Endothelial cell of umbilical vein (primary cell): ENCODE measurements around the gene CLN6. TPM values are rescaled to one million over a fixed set of nuclear protein-coding genes. Genes with fewer than 3 reads are reported as not detected.

Experiments used
- BruUV-seq: library from RNA; stranded (reverse); fragments of 400-500 nt; replicated peaks from 2 replicates; lab custom pipeline; 2021; lab: Mats Ljungman, UMichigan
- CTCF ChIA-PET: fragments of 300-600, 350-600 bp; sonication (Branson Sonifier 250); formaldehyde crosslinking; loops from one replicate; lab custom pipeline; 2021; ENCODE audit warnings: antibody characterized with exemption, inconsistent platforms; lab: Charles Lee
- POLR2A ChIA-PET: fragments of 300-600, 350-600 bp; sonication (Branson Sonifier 250); formaldehyde crosslinking; loops from one replicate; lab custom pipeline; 2021; ENCODE audit warnings: antibody characterized with exemption, inconsistent platforms; lab: Charles Lee
- DNase-seq: peaks from one replicate; pipeline ENCODE4 v3.0.0-alpha.2; 2011; ENCODE audit warnings: low read depth, low spot score
- FAIRE-seq: peaks from 2 replicates; lab custom pipeline; 2011; peaks lifted over from hg19 to GRCh38; lab: Jason Lieb, UNC
- H2AFZ ChIP-seq: 2 replicates; pipeline ENCODE4 v1.6.0; 2012; ENCODE audit warnings: low read depth, low read length, control low read depth, inconsistent platforms
- H3K27ac ChIP-seq: 2 replicates; pipeline ENCODE4 v1.5.1; 2011; ENCODE audit warnings: low read depth, mild to moderate bottlenecking, control low read depth, low read length, moderate library complexity; ENCODE audit not compliant: insufficient read depth
- H3K27me3 ChIP-seq, 2 experiments: 2 replicates each; pipeline versions ENCODE4 v1.6.0 to v1.6.1; 2011; ENCODE audit warnings: low read length in 2 of 2, mixed read lengths in 1 of 2; ENCODE audit not compliant: control insufficient read depth in 2 of 2, insufficient read depth in 2 of 2
- H3K36me3 ChIP-seq, 2 experiments: 2 replicates in 1 of 2; 3 replicates in 1 of 2; pipeline ENCODE4 v1.5.1; 2011; ENCODE audit warnings: low read length in 2 of 2, mild to moderate bottlenecking in 1 of 2, moderate library complexity in 1 of 2; ENCODE audit not compliant: control insufficient read depth in 2 of 2, insufficient read depth in 2 of 2; ENCODE audit errors: extremely low read depth in 1 of 2
- H3K4me1 ChIP-seq: 3 replicates; pipeline ENCODE4 v1.5.1; 2011; ENCODE audit warnings: mild to moderate bottlenecking, low read length; ENCODE audit not compliant: control insufficient read depth, insufficient read depth; ENCODE audit errors: extremely low read depth
- H3K4me2 ChIP-seq: 2 replicates; pipeline ENCODE4 v1.6.1; 2011; ENCODE audit warnings: low read length, control low read depth, mixed read lengths; ENCODE audit not compliant: insufficient read depth
- H3K4me3 ChIP-seq, 3 experiments: fragments of 200-600 bp in 1 of 3; sonication (generic), shearing (Covaris generic) in 1 of 3; replicated peaks in 1 of 3; 2 replicates each; pipeline ENCODE4 v1.5.1; 2011 to 2016; ENCODE audit warnings: control low read depth in 3 of 3, low read length in 3 of 3, mild to moderate bottlenecking in 2 of 3, inconsistent platforms in 1 of 3, low read depth in 1 of 3, moderate library complexity in 1 of 3; ENCODE audit not compliant: insufficient read depth in 1 of 3
- H3K79me2 ChIP-seq: 2 replicates; pipeline ENCODE4 v1.6.0; 2012; ENCODE audit warnings: low read length, inconsistent platforms; ENCODE audit not compliant: control insufficient read depth, insufficient read depth
- H3K9ac ChIP-seq: replicated peaks from 2 replicates; pipeline ENCODE3; 2011; ENCODE audit warnings: low read length, control low read depth; ENCODE audit not compliant: insufficient read depth; ENCODE audit errors: extremely low read depth
- H3K9me1 ChIP-seq: replicated peaks from 3 replicates; pipeline ENCODE4 v1.6.0; 2011; ENCODE audit warnings: mild to moderate bottlenecking, low read length; ENCODE audit not compliant: control insufficient read depth, insufficient read depth; ENCODE audit errors: extremely low read depth
- H3K9me3 ChIP-seq: replicated peaks from 2 replicates; pipeline ENCODE4 v1.5.1; 2012; ENCODE audit warnings: low read length, inconsistent platforms; ENCODE audit not compliant: control insufficient read depth, insufficient read depth
- H4K20me1 ChIP-seq: replicated peaks from 2 replicates; pipeline ENCODE3; 2011; ENCODE audit warnings: mild to moderate bottlenecking, low read length; ENCODE audit not compliant: control insufficient read depth, insufficient read depth; ENCODE audit errors: extremely low read depth
- EZH2 ChIP-seq: IDR thresholded peaks from 2 replicates; pipeline ENCODE4 v1.6.1; 2012; ENCODE audit warnings: borderline replicate concordance, low read depth, mild to moderate bottlenecking, moderate library complexity, low read length, inconsistent platforms; ENCODE audit not compliant: severe bottlenecking
- FOS ChIP-seq: IDR thresholded peaks from 2 replicates; pipeline ENCODE4 v1.6.1; 2011; ENCODE audit warnings: mild to moderate bottlenecking, low read length, moderate library complexity, borderline replicate concordance; ENCODE audit not compliant: insufficient read depth
- GATA2 ChIP-seq: IDR thresholded peaks from 2 replicates; pipeline ENCODE4 v1.7.0; 2011; ENCODE audit warnings: low read depth, mild to moderate bottlenecking, moderate library complexity, mixed read lengths, low read length; ENCODE audit not compliant: insufficient read length, insufficient read depth
- JUN ChIP-seq: IDR thresholded peaks from 2 replicates; pipeline ENCODE4 v1.6.1; 2011; ENCODE audit warnings: borderline replicate concordance, low read depth; ENCODE audit not compliant: insufficient read length, insufficient read depth
- MYC ChIP-seq: IDR thresholded peaks from one replicate; pipeline ENCODE4 v1.6.1; 2011; ENCODE audit warnings: mild to moderate bottlenecking, low read depth, low read length
- POLR2A ChIP-seq: IDR thresholded peaks from 2 replicates; pipeline ENCODE4 v1.6.1; 2012; ENCODE audit warnings: low read depth, mild to moderate bottlenecking, control low read depth, low read length
- POLR2AphosphoS5 ChIP-seq: IDR thresholded peaks from 2 replicates; pipeline ENCODE4 v1.6.1; 2012; ENCODE audit warnings: low read depth, mild to moderate bottlenecking, control low read depth, low read length, moderate library complexity; ENCODE audit not compliant: insufficient read depth
- dilution Hi-C: fragments of 300-500 bp; cut with MboI; formaldehyde crosslinking; loops from one replicate; pipeline ENCODE4 v1.15.0; 2019; ENCODE audit warnings: low sequenced_read_pairs; ENCODE audit not compliant: extremely low pct_ligation_motif_present
- intact Hi-C: fragments of 100-400 bp; cut with micrococcal nuclease; formaldehyde crosslinking; loops from one replicate; pipeline ENCODE4 v1.10.0; 2022
- polyA plus RNA-seq, 4 experiments: library from polyadenylated mRNA; depleted of rRNA in 3 of 4; stranded (reverse) in 3 of 4; unstranded in 1 of 4; fragments of >200 nt; gene quantifications; 2 replicates each; pipeline versions ENCODE4 v1.2.1 to v1.2.3, GENCODE V29; 2011 to 2012; ENCODE audit warnings: missing spikeins in 1 of 4
- total RNA-seq: library from RNA; stranded (reverse); gene quantifications from 2 replicates; pipeline ENCODE4 v1.2.3, GENCODE V29; 2021
- TF ChIP-seq, protein P1 (sequence below): IDR thresholded peaks from 2 replicates; pipeline ENCODE4 v1.6.1; 2011; ENCODE audit not compliant: insufficient read depth, insufficient read length
- TF ChIP-seq, protein P2 (sequence below), 2 donors: IDR thresholded peaks; 1 replicate in 1 of 2; 2 replicates in 1 of 2; pipeline ENCODE4 v1.5.1; 2011; ENCODE audit warnings: low read length in 2 of 2, mild to moderate bottlenecking in 2 of 2, moderate library complexity in 2 of 2, control low read depth in 1 of 2, inconsistent platforms in 1 of 2, low read depth in 1 of 2; ENCODE audit not compliant: insufficient read depth in 1 of 2; ENCODE audit errors: extremely low read depth in 1 of 2

Gene CLN6
- total and polyA plus RNA-seq, 2 donors (not counting 3 experiments of a cell fraction or from before 2014, with no cell fraction given), result 53.9 to 75.5 TPM

DNA sequence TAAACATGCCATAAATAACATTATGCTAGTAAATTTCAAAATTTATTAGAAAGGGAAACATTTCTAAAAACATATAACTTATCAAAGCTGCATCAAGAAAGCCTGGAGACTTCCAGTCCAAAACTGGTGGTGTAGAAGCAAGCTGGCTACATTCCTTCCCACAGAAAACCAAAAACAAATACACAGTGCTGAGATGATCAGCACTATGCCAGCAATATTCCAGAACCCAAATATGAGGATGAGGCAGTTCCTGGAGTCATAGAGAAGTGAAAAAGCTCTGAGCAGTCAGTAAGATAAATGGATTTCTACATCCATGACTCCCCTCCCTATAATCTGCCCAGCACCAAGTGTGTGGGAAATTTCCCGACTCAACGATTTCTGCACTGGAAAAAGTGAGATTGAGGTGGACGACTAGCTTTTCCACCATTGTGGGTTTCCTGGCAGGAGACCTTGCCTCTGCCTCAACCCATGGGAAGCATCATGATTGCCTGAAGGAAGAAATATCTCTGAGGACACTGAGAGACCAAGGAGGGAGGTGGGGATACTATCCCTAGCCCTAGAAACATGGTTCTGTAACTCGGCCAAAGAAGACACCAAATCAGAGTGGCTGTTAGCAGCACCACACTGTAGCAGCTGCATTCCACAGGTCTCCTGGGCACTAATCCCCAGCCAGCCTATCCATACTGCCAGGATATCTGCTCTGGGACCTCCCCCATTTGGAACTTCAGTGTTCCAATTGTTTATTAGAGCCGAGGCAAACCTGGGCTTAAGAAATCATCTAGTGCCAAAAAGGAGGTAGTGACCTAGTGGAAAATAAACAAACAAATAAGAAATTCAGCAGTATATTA lies 11.8 kb upstream of the CLN6 start:
- Histone ChIP-seq H3K9me3 (no peaks in the 10 kb centered on the region), H3K9ac (no peak overlapping the region), H2AFZ (no peak overlapping the region), H3K9me1 (no peaks in the 10 kb centered on the region), H3K4me1 (no peaks in the 10 kb centered on the region), H3K4me3 (no peak overlapping the region), H4K20me1 (no peaks in the 10 kb centered on the region), H3K36me3 (no peaks in the 10 kb centered on the region), H3K79me2 (no peaks in the 10 kb centered on the region), H3K4me2 (no peak overlapping the region), H3K27ac (no peak overlapping the region), H3K27me3 (no peaks in the 10 kb centered on the region)
- dilution Hi-C loops, result no loop called here
- DNase-seq, result no peak
- BruUV-seq, result no TSS peak
- POLR2A ChIA-PET, result no interaction called here
- intact Hi-C loops, result no loop called here
- no peak for FAIRE-seq
- TF ChIP-seq JUN (no peak), EZH2 (no peak), POLR2AphosphoS5 (no peak), GATA2 (no peak)
- CTCF ChIA-PET, result interaction anchor here (0.8 to 3.0 kb wide), 2 partner anchors 12 to 319 kb away, joined by 4 to 17 read pairs; no protein-coding TSS in a partner anchor

DNA sequence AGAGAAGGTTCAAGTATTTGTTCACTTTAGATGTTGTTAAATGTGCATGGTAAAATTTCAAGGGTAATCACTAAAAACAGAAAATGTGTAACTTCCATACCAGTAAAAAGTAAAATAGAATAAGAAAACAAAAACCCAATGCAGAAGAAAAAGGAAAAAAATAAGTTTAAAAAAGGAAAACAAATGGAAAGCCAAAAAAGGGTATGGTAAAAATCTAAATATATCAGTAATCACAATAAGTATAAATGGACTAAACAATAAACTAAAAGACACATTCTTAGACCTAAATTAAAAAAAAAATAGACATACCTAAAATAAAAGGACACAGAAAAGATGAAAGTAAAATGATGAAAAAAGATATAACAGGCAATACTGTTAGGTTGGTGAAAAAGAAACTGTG lies 9.5 kb upstream of the CLN6 start:
- TF ChIP-seq, protein P1, sequence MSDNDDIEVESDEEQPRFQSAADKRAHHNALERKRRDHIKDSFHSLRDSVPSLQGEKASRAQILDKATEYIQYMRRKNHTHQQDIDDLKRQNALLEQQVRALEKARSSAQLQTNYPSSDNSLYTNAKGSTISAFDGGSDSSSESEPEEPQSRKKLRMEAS, result no peak
- no peak for TF ChIP-seq POLR2AphosphoS5
- TF ChIP-seq GATA2, result no peak
- TF ChIP-seq EZH2, result no peak
- TF ChIP-seq, protein P2, sequence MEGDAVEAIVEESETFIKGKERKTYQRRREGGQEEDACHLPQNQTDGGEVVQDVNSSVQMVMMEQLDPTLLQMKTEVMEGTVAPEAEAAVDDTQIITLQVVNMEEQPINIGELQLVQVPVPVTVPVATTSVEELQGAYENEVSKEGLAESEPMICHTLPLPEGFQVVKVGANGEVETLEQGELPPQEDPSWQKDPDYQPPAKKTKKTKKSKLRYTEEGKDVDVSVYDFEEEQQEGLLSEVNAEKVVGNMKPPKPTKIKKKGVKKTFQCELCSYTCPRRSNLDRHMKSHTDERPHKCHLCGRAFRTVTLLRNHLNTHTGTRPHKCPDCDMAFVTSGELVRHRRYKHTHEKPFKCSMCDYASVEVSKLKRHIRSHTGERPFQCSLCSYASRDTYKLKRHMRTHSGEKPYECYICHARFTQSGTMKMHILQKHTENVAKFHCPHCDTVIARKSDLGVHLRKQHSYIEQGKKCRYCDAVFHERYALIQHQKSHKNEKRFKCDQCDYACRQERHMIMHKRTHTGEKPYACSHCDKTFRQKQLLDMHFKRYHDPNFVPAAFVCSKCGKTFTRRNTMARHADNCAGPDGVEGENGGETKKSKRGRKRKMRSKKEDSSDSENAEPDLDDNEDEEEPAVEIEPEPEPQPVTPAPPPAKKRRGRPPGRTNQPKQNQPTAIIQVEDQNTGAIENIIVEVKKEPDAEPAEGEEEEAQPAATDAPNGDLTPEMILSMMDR (IDR thresholded peaks at IDR 0.05; ENCODE audit: extremely low read depth in 1 of 2, insufficient read depth in 1 of 2, low read depth in 1 of 2, low read length in 2 of 2), result no peak
- TF ChIP-seq JUN, result no peak
- no peak for TF ChIP-seq POLR2A
- TF ChIP-seq MYC, result no peak
- no peak for TF ChIP-seq FOS
- DNase-seq (no peak), FAIRE-seq (no peak)
- H3K27me3 ChIP-seq, result no peaks in the 10 kb centered on the region
- no TSS peak for BruUV-seq
- dilution Hi-C loops, result no loop called here
- H3K9me1 ChIP-seq, result no peaks in the 10 kb centered on the region
- H3K4me1 ChIP-seq, result no peaks in the 10 kb centered on the region
- no peak overlapping the region for H2AFZ ChIP-seq
- H3K9me3 ChIP-seq, result no peaks in the 10 kb centered on the region
- H3K4me2 ChIP-seq, result no peak overlapping the region
- no peaks in the 10 kb centered on the region for H4K20me1 ChIP-seq
- H3K36me3 ChIP-seq, result no peaks in the 10 kb centered on the region
- intact Hi-C loops, result no loop called here
- H3K27ac ChIP-seq, result no peak overlapping the region
- H3K9ac ChIP-seq, result no peak overlapping the region
- ChIA-PET CTCF (interaction anchor here (1.3 to 3.0 kb wide), 2 partner anchors 8 to 14 kb away, joined by 5 to 17 read pairs; no protein-coding TSS in a partner anchor), POLR2A (no interaction called here)
- H3K4me3 ChIP-seq, result no peak overlapping the region
- no peaks in the 10 kb centered on the region for H3K79me2 ChIP-seq
